ENCODE data around the gene SUPT20H.

Gene SUPT20H

DNA sequence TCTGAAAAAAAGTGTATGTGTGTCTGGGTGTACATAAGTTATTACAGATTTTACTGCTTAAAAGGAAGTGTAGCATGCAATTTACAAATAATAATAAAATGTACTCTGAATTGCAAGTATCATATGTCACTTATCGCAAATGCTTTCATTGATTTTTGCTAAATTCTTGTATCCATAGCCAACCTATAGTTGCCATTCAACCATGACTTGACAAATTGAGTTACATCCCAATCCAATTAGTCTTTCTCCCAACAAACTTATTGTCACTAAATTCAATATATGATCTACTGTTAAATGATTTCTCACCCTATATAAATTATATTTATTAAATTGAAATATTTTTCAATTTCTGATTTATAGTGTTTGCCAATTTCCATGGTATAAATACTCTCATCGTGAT is 17.3 kb upstream of the SUPT20H start:
- H3K36me3 ChIP-seq (ENCODE audit: insufficient read depth, low read length): no peaks in the 10 kb centered on the region
- no peak overlapping the region for H3K9ac ChIP-seq (ENCODE audit: insufficient read length)
- H3K4me3 ChIP-seq: no peak overlapping the region
- no peak overlapping the region for H3K27ac ChIP-seq
- H3K9me3 ChIP-seq (ENCODE audit: low read depth, low read length): no peaks in the 10 kb centered on the region
- DNase-seq (ENCODE audit: low read depth, low spot score): no peak
- TF ChIP-seq FOXP2 (optimal IDR thresholded peaks at IDR 0.05; ENCODE audit: control extremely low read depth, extremely low read length, insufficient read depth) (no peak), EZH2 (IDR thresholded peaks at IDR 0.05) (no peak), POLR2AphosphoS5 (IDR thresholded peaks at IDR 0.05; ENCODE audit: borderline replicate concordance, low read depth, low read length) (no peak)

DNA sequence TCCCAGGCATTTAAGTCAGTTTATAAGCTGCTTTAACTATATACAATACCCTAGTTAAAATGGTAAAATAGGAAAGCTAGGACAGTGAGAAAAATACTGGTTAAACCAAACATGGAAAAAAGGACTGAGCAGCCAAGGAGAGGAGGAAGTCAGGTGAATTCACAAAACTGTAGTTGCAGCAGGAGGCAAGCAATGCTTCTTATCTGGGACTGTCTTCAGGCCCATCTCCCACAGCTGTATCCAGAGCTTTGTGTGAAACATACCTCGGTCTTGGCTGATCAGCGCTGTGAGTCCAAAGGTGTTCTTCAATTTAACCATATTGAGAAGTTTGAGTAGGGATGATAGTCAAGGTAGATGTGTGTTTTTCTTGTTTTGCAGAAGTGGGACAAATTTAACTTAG is 15.7 kb upstream of the SUPT20H start:
- H3K9ac ChIP-seq (ENCODE audit: insufficient read length): no peak overlapping the region
- no peak overlapping the region for H3K27ac ChIP-seq
- no peaks in the 10 kb centered on the region for H3K9me3 ChIP-seq (ENCODE audit: low read depth, low read length)
- H3K36me3 ChIP-seq (ENCODE audit: insufficient read depth, low read length): no peaks in the 10 kb centered on the region
- no peak overlapping the region for H3K4me3 ChIP-seq
- TF ChIP-seq POLR2AphosphoS5 (IDR thresholded peaks at IDR 0.05; ENCODE audit: borderline replicate concordance, low read depth, low read length): no peak
- no peak for TF ChIP-seq EZH2 (IDR thresholded peaks at IDR 0.05)
- TF ChIP-seq FOXP2 (optimal IDR thresholded peaks at IDR 0.05; ENCODE audit: control extremely low read depth, extremely low read length, insufficient read depth): no peak
- DNase-seq (ENCODE audit: low read depth, low spot score): no peak

GRCh38 chr13:37074703-37075102 is 15.2 kb upstream of the SUPT20H start:
- TF ChIP-seq POLR2AphosphoS5 (IDR thresholded peaks at IDR 0.05; ENCODE audit: borderline replicate concordance, low read depth, low read length) (no peak), FOXP2 (optimal IDR thresholded peaks at IDR 0.05; ENCODE audit: control extremely low read depth, extremely low read length, insufficient read depth) (no peak), EZH2 (IDR thresholded peaks at IDR 0.05) (no peak)
- DNase-seq (ENCODE audit: low read depth, low spot score): no peak
- H3K9me3 ChIP-seq (ENCODE audit: low read depth, low read length): no peaks in the 10 kb centered on the region
- no peak overlapping the region for H3K4me3 ChIP-seq
- H3K36me3 ChIP-seq (ENCODE audit: insufficient read depth, low read length): no peaks in the 10 kb centered on the region
- H3K27ac ChIP-seq: no peak overlapping the region
- H3K9ac ChIP-seq (ENCODE audit: insufficient read length): no peak overlapping the region

GRCh38 chr13:37072024-37072423 is 12.5 kb upstream of the SUPT20H start:
- no peaks in the 10 kb centered on the region for H3K9me3 ChIP-seq (ENCODE audit: low read depth, low read length)

GRCh38 chr13:37070956-37071355 is 11.5 kb upstream of the SUPT20H start:
- H3K27ac ChIP-seq: no peak overlapping the region
- no peak for TF ChIP-seq POLR2AphosphoS5 (IDR thresholded peaks at IDR 0.05; ENCODE audit: borderline replicate concordance, low read depth, low read length)
- no peak for TF ChIP-seq EZH2 (IDR thresholded peaks at IDR 0.05)
- no peak for TF ChIP-seq FOXP2 (optimal IDR thresholded peaks at IDR 0.05; ENCODE audit: control extremely low read depth, extremely low read length, insufficient read depth)
- DNase-seq (ENCODE audit: low read depth, low spot score): no peak
- no peak overlapping the region for H3K9ac ChIP-seq (ENCODE audit: insufficient read length)
- H3K4me3 ChIP-seq: no peak overlapping the region
- no peaks in the 10 kb centered on the region for H3K36me3 ChIP-seq (ENCODE audit: insufficient read depth, low read length)
- H3K9me3 ChIP-seq (ENCODE audit: low read depth, low read length): no peaks in the 10 kb centered on the region

More at GRCh38 chr13:37072024-37072423, 12.5 kb upstream of the SUPT20H start:
- H3K27ac ChIP-seq: no peak overlapping the region
- no peak overlapping the region for H3K9ac ChIP-seq (ENCODE audit: insufficient read length)
- H3K36me3 ChIP-seq (ENCODE audit: insufficient read depth, low read length): no peaks in the 10 kb centered on the region
- TF ChIP-seq EZH2 (IDR thresholded peaks at IDR 0.05) (no peak), FOXP2 (optimal IDR thresholded peaks at IDR 0.05; ENCODE audit: control extremely low read depth, extremely low read length, insufficient read depth) (no peak), POLR2AphosphoS5 (IDR thresholded peaks at IDR 0.05; ENCODE audit: borderline replicate concordance, low read depth, low read length) (no peak)
- H3K4me3 ChIP-seq: no peak overlapping the region
- no peak for DNase-seq (ENCODE audit: low read depth, low spot score)

- H3K9me3 ChIP-seq (ENCODE audit: low read depth, low read length): no peaks in the 10 kb centered on the region
- H3K9ac ChIP-seq (ENCODE audit: insufficient read length): no peak overlapping the region
- H3K27ac ChIP-seq: no peak overlapping the region
- DNase-seq (ENCODE audit: low read depth, low spot score): no peak
- no peaks in the 10 kb centered on the region for H3K36me3 ChIP-seq (ENCODE audit: insufficient read depth, low read length)
- TF ChIP-seq POLR2AphosphoS5 (IDR thresholded peaks at IDR 0.05; ENCODE audit: borderline replicate concordance, low read depth, low read length): no peak
- TF ChIP-seq FOXP2 (optimal IDR thresholded peaks at IDR 0.05; ENCODE audit: control extremely low read depth, extremely low read length, insufficient read depth): no peak
- TF ChIP-seq EZH2 (IDR thresholded peaks at IDR 0.05): no peak
- H3K4me3 ChIP-seq: no peak overlapping the region
These were observed 10.7 kb upstream of the SUPT20H start for GRCh38 chr13:37070145-37070695.

DNA sequence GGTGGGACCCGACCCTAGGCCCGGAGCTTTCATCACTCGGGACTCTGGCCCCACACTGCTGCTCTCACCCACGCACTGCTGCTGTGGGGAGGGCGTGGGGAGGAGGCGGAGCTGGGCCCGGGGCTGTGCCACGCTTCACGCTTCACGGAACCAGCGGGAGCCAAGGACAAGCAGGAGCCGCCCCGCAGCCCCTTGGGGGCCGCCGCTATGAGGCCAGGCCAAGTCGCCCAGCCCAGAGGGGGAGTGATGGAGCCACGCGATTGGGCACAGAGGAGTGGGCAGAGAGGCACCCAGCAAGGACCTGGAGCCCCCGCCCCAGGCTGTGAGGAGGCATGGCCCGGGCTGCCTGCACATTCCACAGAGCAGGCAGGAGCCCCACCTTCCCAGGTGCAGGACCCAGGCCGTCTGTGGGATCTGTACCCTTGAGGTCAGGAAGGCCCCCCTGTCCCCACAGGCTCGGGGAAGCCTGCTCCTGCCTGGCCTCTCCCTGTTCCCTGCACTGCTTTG is 10.2 kb upstream of the SUPT20H start:
- Histone ChIP-seq H3K27ac (no peak overlapping the region), H3K36me3 (ENCODE audit: insufficient read depth, low read length) (no peaks in the 10 kb centered on the region), H3K9ac (ENCODE audit: insufficient read length) (no peak overlapping the region), H3K9me3 (ENCODE audit: low read depth, low read length) (no peaks in the 10 kb centered on the region), H3K4me3 (no peak overlapping the region)
- DNase-seq (ENCODE audit: low read depth, low spot score): no peak
- TF ChIP-seq FOXP2 (optimal IDR thresholded peaks at IDR 0.05; ENCODE audit: control extremely low read depth, extremely low read length, insufficient read depth) (no peak), POLR2AphosphoS5 (IDR thresholded peaks at IDR 0.05; ENCODE audit: borderline replicate concordance, low read depth, low read length) (no peak), EZH2 (IDR thresholded peaks at IDR 0.05) (no peak)

DNA sequence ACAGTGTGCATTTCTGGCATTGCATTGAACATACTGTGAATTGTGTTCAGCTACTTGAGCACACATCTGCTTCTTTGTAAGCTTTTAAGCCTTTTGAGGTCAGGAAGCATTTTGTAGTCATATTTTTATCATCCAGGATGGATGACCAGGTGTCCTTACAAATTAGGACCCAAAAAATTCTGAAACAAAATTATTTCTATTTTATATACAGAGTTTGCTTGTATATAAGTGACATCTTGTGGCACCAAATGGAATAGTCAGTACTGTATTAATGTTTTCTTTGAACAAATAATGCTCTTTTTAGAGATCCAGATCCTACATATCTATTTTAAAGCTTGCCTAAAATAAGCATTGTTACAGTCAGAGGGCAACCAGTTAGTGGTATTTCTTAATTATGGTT is 9.5 kb upstream of the SUPT20H start:
- TF ChIP-seq EZH2 (IDR thresholded peaks at IDR 0.05) (no peak), POLR2AphosphoS5 (IDR thresholded peaks at IDR 0.05; ENCODE audit: borderline replicate concordance, low read depth, low read length) (no peak), FOXP2 (optimal IDR thresholded peaks at IDR 0.05; ENCODE audit: control extremely low read depth, extremely low read length, insufficient read depth) (no peak)
- H3K9me3 ChIP-seq (ENCODE audit: low read depth, low read length): no peaks in the 10 kb centered on the region
- no peak overlapping the region for H3K9ac ChIP-seq (ENCODE audit: insufficient read length)
- no peaks in the 10 kb centered on the region for H3K36me3 ChIP-seq (ENCODE audit: insufficient read depth, low read length)
- no peak overlapping the region for H3K27ac ChIP-seq
- DNase-seq (ENCODE audit: low read depth, low spot score): no peak
- H3K4me3 ChIP-seq: no peak overlapping the region

GRCh38 chr13:37067874-37068273 is 8.4 kb upstream of the SUPT20H start:
- Histone ChIP-seq H3K4me3 (no peak overlapping the region), H3K9ac (ENCODE audit: insufficient read length) (no peak overlapping the region), H3K36me3 (ENCODE audit: insufficient read depth, low read length) (no peaks in the 10 kb centered on the region), H3K9me3 (ENCODE audit: low read depth, low read length) (no peaks in the 10 kb centered on the region), H3K27ac (no peak overlapping the region)
- no peak for TF ChIP-seq EZH2 (IDR thresholded peaks at IDR 0.05)
- no peak for TF ChIP-seq FOXP2 (optimal IDR thresholded peaks at IDR 0.05; ENCODE audit: control extremely low read depth, extremely low read length, insufficient read depth)
- TF ChIP-seq POLR2AphosphoS5 (IDR thresholded peaks at IDR 0.05; ENCODE audit: borderline replicate concordance, low read depth, low read length): no peak
- DNase-seq (ENCODE audit: low read depth, low spot score): no peak

Measured in SK-N-MC (cell line).